Measurements from ENCODE around the gene MYO5B. TPM values are rescaled to one million over a fixed set of nuclear protein-coding genes. Genes with fewer than 3 reads are reported as not detected.

MYO5B gene
- total RNA-seq, 4 donors from 2014 or later = 58.2 to 102 (median 89.9) TPM

DNA sequence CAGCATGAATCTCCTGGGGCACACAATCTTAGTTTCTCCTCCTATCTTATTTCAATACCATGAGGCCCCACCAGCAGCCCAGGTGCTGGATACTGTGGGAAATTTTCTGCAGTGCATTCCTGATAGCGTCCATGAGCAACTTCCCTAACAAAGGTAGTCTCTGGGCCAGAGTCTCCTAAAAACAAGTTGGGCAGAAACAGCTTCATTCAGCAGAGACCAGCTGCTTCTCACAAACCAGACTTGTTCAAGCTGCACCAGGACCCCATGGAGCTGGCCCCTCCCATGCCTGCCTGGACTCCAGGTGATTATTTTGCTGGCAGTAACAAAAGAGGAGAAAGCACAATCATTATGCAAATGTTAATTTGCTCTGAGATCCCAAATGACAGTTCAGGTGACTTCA, 31.4 kb downstream of the MYO5B start:
- intact Hi-C loops (cut with DNase I) = no loop called here
- no peak for DNase-seq
- Histone ChIP-seq H3K27ac (peak overlapping the region in 1 of 3 donors; percentile 12), H3K9me3 (no peaks in the 10 kb centered on the region), H3K4me1 (peaks cover 35 to 52% of the 10 kb centered on the region in 2 donors), H3K27me3 (no peaks in the 10 kb centered on the region), H3K4me3 (replicated peaks in 1 of 3) (no peak overlapping the region), H3K36me3 (no peaks in the 10 kb centered on the region)
- no peak for TF ChIP-seq POLR2A (IDR thresholded peaks at IDR 0.05)
- TF ChIP-seq, protein P1, sequence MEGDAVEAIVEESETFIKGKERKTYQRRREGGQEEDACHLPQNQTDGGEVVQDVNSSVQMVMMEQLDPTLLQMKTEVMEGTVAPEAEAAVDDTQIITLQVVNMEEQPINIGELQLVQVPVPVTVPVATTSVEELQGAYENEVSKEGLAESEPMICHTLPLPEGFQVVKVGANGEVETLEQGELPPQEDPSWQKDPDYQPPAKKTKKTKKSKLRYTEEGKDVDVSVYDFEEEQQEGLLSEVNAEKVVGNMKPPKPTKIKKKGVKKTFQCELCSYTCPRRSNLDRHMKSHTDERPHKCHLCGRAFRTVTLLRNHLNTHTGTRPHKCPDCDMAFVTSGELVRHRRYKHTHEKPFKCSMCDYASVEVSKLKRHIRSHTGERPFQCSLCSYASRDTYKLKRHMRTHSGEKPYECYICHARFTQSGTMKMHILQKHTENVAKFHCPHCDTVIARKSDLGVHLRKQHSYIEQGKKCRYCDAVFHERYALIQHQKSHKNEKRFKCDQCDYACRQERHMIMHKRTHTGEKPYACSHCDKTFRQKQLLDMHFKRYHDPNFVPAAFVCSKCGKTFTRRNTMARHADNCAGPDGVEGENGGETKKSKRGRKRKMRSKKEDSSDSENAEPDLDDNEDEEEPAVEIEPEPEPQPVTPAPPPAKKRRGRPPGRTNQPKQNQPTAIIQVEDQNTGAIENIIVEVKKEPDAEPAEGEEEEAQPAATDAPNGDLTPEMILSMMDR (IDR thresholded peaks at IDR 0.05) = no peak
- 37 to 45% methylated on average over 1 of the region's 1 CpG for WGBS, 2 donors

DNA sequence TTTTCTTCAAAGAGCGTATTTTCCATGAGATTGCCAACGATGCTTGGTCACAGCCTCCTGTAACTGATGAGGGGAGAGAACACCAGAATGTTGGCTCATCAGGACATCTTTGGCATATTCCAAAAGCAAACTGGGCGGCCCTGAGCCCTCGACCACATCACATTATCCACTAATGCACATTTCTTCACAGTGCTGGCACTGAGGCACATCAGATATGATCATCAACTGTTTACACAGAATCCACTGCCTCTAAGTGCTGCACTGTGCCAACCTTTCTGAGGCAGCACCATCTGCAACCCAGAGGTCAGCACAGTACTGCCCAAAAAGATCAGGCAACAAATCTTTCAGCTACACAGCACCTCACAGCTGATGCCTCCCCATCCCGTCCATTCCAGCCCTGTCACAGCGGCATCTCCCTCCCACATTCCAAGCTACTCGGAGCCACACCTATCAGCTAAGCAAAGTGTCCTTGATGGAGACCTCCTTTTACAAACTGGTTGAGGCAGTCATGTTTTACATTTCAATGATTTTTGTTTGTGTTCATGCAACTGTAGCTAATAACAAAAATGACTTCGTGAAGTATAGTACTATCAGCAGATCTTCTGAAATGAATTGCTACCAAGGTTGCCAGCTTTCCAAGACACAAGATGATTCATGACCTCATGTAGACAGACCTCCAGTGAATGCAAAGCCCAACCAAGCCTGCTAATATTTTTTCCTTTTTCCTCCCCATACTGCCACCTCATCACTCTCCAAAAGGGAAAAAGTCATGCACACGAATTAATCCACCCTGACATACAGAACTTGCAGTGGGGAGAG, 32.3 kb downstream of the MYO5B start:
- H3K4me3 ChIP-seq (replicated peaks in 1 of 3) = no peak overlapping the region
- H3K9me3 ChIP-seq = no peaks in the 10 kb centered on the region
- no peak for TF ChIP-seq POLR2A (IDR thresholded peaks at IDR 0.05)
- TF ChIP-seq, protein P1 (IDR thresholded peaks at IDR 0.05) = no peak
- intact Hi-C loops (cut with DNase I) = no loop called here
- H3K27ac ChIP-seq = peak overlapping the region in 1 of 3 donors; percentile 12
- peaks cover 38 to 56% of the 10 kb centered on the region in 2 donors for H3K4me1 ChIP-seq
- no peak for DNase-seq
- no peaks in the 10 kb centered on the region for H3K27me3 ChIP-seq
- 49 to 62% methylated on average over 9 of the region's 9 CpGs for WGBS, 2 donors
- no peaks in the 10 kb centered on the region for H3K36me3 ChIP-seq

DNA sequence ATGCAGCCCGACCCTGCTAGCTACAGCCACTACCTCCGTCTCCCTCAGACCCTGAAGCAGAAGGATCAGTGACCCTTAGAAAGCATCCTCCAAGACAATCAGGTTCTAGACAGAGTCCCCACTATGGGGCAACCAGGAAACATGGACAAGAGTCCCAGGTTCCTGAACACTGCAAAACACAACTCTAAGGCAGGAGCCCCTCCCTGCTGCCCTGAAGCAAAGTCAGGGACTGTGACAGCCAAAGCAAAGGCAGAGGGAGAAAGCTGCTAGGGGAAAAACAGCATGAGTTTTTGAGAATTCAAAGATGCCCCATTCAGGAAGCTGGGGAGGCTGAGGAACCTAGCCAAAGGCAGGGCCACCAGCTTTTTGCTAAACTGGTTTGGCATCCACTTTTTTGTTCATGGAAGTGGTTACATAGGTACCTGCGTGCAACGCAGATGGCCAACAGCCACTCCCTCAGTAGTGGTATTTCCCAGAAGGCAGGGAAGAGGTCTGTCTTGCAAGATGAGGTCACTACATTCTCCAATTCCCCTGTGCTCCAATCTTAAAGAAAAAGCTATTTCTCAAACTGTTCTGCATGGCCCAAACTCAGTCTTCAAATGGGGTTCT, 33.2 kb downstream of the MYO5B start:
- Histone ChIP-seq H3K27ac (peak overlapping the region in 1 of 3 donors; percentile 3), H3K36me3 (no peaks in the 10 kb centered on the region), H3K27me3 (no peaks in the 10 kb centered on the region), H3K9me3 (no peaks in the 10 kb centered on the region), H3K4me1 (peaks cover 38 to 56% of the 10 kb centered on the region in 2 donors), H3K4me3 (replicated peaks in 1 of 3) (no peak overlapping the region)
- no peak for TF ChIP-seq POLR2A (IDR thresholded peaks at IDR 0.05)
- TF ChIP-seq, protein P1 (IDR thresholded peaks at IDR 0.05) = no peak
- DNase-seq = no peak
- WGBS, 2 donors = 46 to 58% methylated on average over 4 of the region's 4 CpGs
- intact Hi-C loops (cut with DNase I) = no loop called here

DNA sequence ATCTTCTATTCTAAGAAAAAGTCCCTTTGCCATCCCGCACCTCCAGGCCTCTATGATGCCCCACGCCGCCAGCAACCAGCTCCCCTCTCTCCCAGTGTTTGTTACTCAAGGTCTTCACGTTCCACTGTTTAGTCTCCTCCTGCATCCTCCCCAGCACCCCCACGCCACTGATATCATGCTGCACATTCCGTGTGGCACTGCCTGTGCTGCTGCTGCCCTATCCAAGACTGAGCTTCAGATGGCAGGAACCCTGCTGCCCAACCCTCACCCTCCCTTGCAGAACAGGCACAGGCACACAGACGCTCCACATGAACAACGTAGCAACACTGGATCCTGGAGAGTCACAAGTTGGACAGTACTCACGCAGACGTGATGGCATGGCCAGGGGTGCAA, 35.3 kb downstream of the MYO5B start:
- Histone ChIP-seq H3K4me1 (peaks cover 38 to 56% of the 10 kb centered on the region in 2 donors), H3K36me3 (no peaks in the 10 kb centered on the region), H3K27ac (peak overlapping the region in 2 of 3 donors; percentile 57 to 66), H3K27me3 (no peaks in the 10 kb centered on the region), H3K9me3 (no peaks in the 10 kb centered on the region), H3K4me3 (replicated peaks in 1 of 3) (no peak overlapping the region)
- no peak for DNase-seq
- WGBS, 2 donors = 80 to 81% methylated on average over 10 of the region's 10 CpGs
- intact Hi-C loops (cut with DNase I) = no loop called here
- TF ChIP-seq POLR2A (IDR thresholded peaks at IDR 0.05) = no peak
- TF ChIP-seq, protein P1 (IDR thresholded peaks at IDR 0.05) = no peak

Data from thyroid gland (tissue), 4 donors.